ENCODE data around the gene UNC13A. TPM values are rescaled to one million over a fixed set of nuclear protein-coding genes. Genes with fewer than 3 reads are reported as not detected.

The UNC13A gene
- total and polyA plus RNA-seq, 2 of the 13 experiments (the other 11 are each of a cell fraction or from before 2014, with no cell fraction given): 0.11 to 0.45 TPM

- BruUV-seq (replicated peaks): no TSS peak
These were observed 63.1 kb downstream of the UNC13A start for GRCh38 chr19:17625043-17625442.

More at GRCh38 chr19:17625043-17625442, 63.1 kb downstream of the UNC13A start:
- Histone ChIP-seq H3K4me3 (replicated peaks in 1 of 3; ENCODE audit: insufficient read depth in 1 of 3, low read depth in 2 of 3, low read length in 3 of 3) (no peak overlapping the region), H4K20me1 (ENCODE audit: insufficient read depth, low read length) (no peaks in the 10 kb centered on the region), H3K9ac (ENCODE audit: insufficient read depth, low read depth, low read length) (no peak overlapping the region), H2AFZ (ENCODE audit: low read length) (no peak overlapping the region), H3K9me3 (ENCODE audit: low read length) (no peaks in the 10 kb centered on the region), H3K79me2 (ENCODE audit: insufficient read depth, low read length) (no peaks in the 10 kb centered on the region), H3K4me1 (ENCODE audit: insufficient read depth, low read length) (no peaks in the 10 kb centered on the region), H3K4me2 (ENCODE audit: low read depth, low read length) (no peak overlapping the region), H3K27me3 (ENCODE audit: control insufficient read depth in 1 of 2, insufficient read depth in 2 of 2, low read length in 2 of 2) (peaks cover 0 to 5% of the 10 kb centered on the region in 2 experiments; a peak in 1 of 5 replicates), H3K27ac (ENCODE audit: extremely low read length, insufficient read depth, low read length) (no peak overlapping the region), H3K36me3 (replicated peaks in 1 of 2; ENCODE audit: control insufficient read depth in 1 of 2, insufficient read depth in 2 of 2, low read length in 2 of 2) (no peaks in the 10 kb centered on the region)
- CTCF ChIA-PET (ENCODE audit: low intra/inter-chr PET ratio, low total read pairs): no interaction called here
- ATAC-seq: no peak
- no peak for FAIRE-seq
- no peak for DNase-seq (ENCODE audit: low spot score)
- in situ Hi-C loops (cut with HindIII; ENCODE audit: extremely low pct_ligation_motif_present, low pct_unique_long_range_greater_than_20kb): no loop called here
- intact Hi-C loops (cut with micrococcal nuclease; ENCODE audit: unreplicated experiment): no loop called here
- whole genome bisulfite sequencing (ENCODE audit: low lambda C conversion rate): 0% methylated on average over 1 of the region's 1 CpG
- POLR2A ChIA-PET: no interaction called here
- no peak for TF ChIP-seq TEF (CRISPR knock-in tag; IDR thresholded peaks at IDR 0.05)
- TF ChIP-seq REXO4 (CRISPR knock-in tag; IDR thresholded peaks at IDR 0.05; ENCODE audit: borderline replicate concordance): no peak
- no peak for TF ChIP-seq SSRP1 (CRISPR knock-in tag; IDR thresholded peaks at IDR 0.05)
- no peak for TF ChIP-seq ZMAT3 (CRISPR knock-in tag; conservative IDR thresholded peaks at IDR 0.05)
- no peak for TF ChIP-seq ZBED4 (CRISPR knock-in tag; IDR thresholded peaks at IDR 0.05; ENCODE audit: borderline replicate concordance)
- no peak for TF ChIP-seq ZNF343 (CRISPR knock-in tag; IDR thresholded peaks at IDR 0.05)
- TF ChIP-seq BRD4 (CRISPR knock-in tag; IDR thresholded peaks at IDR 0.05): no peak
- no peak for TF ChIP-seq ZNF264 (CRISPR knock-in tag; IDR thresholded peaks at IDR 0.05)
- TF ChIP-seq BHLHE40 (IDR thresholded peaks at IDR 0.05; ENCODE audit: low read length): no peak
- TF ChIP-seq CBFB (CRISPR knock-in tag; IDR thresholded peaks at IDR 0.05): no peak
- no peak for TF ChIP-seq TBL1XR1 (IDR thresholded peaks at IDR 0.05; ENCODE audit: borderline replicate concordance, low read length, partially characterized antibody)
- no peak for TF ChIP-seq ZNF530 (CRISPR knock-in tag; IDR thresholded peaks at IDR 0.05; ENCODE audit: low read depth)
- no peak for TF ChIP-seq ZNF607 (CRISPR knock-in tag; IDR thresholded peaks at IDR 0.05; ENCODE audit: borderline replicate concordance)
- TF ChIP-seq GTF3A (CRISPR knock-in tag; conservative IDR thresholded peaks at IDR 0.05): no peak

Data from HepG2 (cell line).